ENCODE results near the gene IMMP2L. TPM values are rescaled to one million over a fixed set of nuclear protein-coding genes. Genes with fewer than 3 reads are reported as not detected.
"Not testable (repeated sequence)": the region's sequence is repeated elsewhere in the genome, so short reads cannot be mapped to it uniquely, and the experiment has no call there.

The IMMP2L gene
- total RNA-seq, 1 donor from 2014 or later = 17.8 TPM

- intact Hi-C loops (cut with micrococcal nuclease) = no loop called here
- H3K9me3 ChIP-seq (replicated peaks) = no peaks in the 10 kb centered on the region
- DNase-seq = no peak
- no peaks in the 10 kb centered on the region for H3K36me3 ChIP-seq
- no peak overlapping the region for H3K4me3 ChIP-seq
- TF ChIP-seq, protein P1, sequence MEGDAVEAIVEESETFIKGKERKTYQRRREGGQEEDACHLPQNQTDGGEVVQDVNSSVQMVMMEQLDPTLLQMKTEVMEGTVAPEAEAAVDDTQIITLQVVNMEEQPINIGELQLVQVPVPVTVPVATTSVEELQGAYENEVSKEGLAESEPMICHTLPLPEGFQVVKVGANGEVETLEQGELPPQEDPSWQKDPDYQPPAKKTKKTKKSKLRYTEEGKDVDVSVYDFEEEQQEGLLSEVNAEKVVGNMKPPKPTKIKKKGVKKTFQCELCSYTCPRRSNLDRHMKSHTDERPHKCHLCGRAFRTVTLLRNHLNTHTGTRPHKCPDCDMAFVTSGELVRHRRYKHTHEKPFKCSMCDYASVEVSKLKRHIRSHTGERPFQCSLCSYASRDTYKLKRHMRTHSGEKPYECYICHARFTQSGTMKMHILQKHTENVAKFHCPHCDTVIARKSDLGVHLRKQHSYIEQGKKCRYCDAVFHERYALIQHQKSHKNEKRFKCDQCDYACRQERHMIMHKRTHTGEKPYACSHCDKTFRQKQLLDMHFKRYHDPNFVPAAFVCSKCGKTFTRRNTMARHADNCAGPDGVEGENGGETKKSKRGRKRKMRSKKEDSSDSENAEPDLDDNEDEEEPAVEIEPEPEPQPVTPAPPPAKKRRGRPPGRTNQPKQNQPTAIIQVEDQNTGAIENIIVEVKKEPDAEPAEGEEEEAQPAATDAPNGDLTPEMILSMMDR (IDR thresholded peaks at IDR 0.05; ENCODE audit: borderline replicate concordance) = no peak
- no peaks in the 10 kb centered on the region for H3K27me3 ChIP-seq (ENCODE audit: low read depth)
- H3K4me1 ChIP-seq = no peaks in the 10 kb centered on the region
- H3K27ac ChIP-seq (replicated peaks) = no peak overlapping the region
Measured at GRCh38 chr7:111459065-111459756, 103.1 kb downstream of the IMMP2L start.

DNA sequence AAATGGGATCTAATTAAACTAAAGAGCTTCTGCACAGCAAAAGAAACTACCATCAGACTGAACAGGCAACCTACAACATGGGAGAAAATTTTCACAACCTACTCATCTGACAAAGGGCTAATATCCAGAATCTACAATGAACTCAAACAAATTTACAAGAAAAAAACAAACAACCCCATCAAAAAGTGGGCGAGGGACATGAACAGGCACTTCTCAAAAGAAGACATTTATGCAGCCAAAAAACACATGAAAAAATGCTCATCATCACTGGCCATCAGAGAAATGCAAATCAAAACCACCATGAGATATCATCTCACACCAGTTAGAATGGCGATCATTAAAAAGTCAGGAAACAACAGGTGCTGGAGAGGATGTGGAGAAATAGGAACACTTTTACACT lies 111.6 kb downstream of the IMMP2L start:
- H3K36me3 ChIP-seq; H3K9me3 ChIP-seq (replicated peaks); H3K4me1 ChIP-seq; DNase-seq; H3K4me3 ChIP-seq; intact Hi-C loops (cut with micrococcal nuclease); H3K27me3 ChIP-seq (ENCODE audit: low read depth); H3K27ac ChIP-seq (replicated peaks): not testable (repeated sequence)

GRCh38 chr7:111447502-111447901 lies 114.8 kb downstream of the IMMP2L start:
- H3K27me3 ChIP-seq (ENCODE audit: low read depth); H3K27ac ChIP-seq (replicated peaks); H3K9me3 ChIP-seq (replicated peaks); intact Hi-C loops (cut with micrococcal nuclease); H3K36me3 ChIP-seq; DNase-seq; H3K4me3 ChIP-seq; H3K4me1 ChIP-seq: not testable (repeated sequence)

- Histone ChIP-seq H3K27me3 (ENCODE audit: low read depth) (no peaks in the 10 kb centered on the region), H3K4me3 (no peak overlapping the region), H3K36me3 (no peaks in the 10 kb centered on the region), H3K9me3 (replicated peaks) (no peaks in the 10 kb centered on the region), H3K27ac (replicated peaks) (no peak overlapping the region), H3K4me1 (peaks cover 10% of the 10 kb centered on the region)
- TF ChIP-seq, protein P1 (IDR thresholded peaks at IDR 0.05; ENCODE audit: borderline replicate concordance) = no peak
- no peak for DNase-seq
- intact Hi-C loops (cut with micrococcal nuclease) = no loop called here
Measured at GRCh38 chr7:111439977-111440376, 122.3 kb downstream of the IMMP2L start.

DNA sequence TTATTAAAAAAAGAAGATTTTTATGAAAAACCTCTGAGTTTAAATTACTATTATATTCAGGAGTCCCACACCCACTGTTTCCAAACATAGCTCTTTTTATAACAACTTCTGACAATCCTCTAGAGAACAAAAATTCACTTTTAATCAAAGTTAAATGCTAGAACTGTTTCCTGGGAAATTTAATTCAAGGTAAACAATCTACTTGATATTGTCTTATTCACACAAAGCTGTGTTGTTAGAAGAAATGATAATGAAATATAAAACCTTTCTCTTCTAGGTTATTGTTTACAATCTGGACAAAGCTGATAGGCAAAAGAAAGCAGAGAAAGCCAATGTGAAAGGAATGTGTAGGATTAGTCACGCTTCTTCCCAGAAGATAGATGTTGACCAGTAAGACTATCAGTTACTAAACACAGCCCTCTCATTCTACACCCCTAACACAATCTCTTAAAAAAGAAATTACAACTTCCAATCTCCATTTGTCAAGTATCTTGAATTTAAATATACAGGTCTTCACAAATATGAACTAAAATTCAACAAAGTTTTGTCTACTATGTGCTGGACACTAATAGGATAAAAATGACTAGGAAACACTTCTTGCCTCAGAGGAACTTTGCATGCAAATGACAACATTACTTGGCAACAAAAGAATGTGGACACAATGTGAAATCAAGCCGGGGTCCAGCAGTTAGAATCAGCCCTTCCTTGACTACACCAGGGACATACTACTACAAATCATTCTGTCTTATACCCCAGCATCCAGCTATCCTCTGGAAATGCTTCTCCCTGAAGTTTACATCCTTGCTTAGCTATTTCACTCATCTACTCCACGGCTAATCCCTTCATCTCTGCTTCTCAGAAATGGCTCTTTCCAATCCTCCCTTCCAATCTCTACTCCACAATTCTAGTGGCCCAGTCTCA lies 123.7 kb downstream of the IMMP2L start:
- H3K27me3 ChIP-seq (ENCODE audit: low read depth) = no peaks in the 10 kb centered on the region
- H3K4me1 ChIP-seq = peaks cover 10% of the 10 kb centered on the region
- no peaks in the 10 kb centered on the region for H3K36me3 ChIP-seq
- no peak overlapping the region for H3K4me3 ChIP-seq
- TF ChIP-seq, protein P1 (IDR thresholded peaks at IDR 0.05; ENCODE audit: borderline replicate concordance) = no peak
- no peak for DNase-seq
- H3K9me3 ChIP-seq (replicated peaks) = peaks cover 11% of the 10 kb centered on the region
- intact Hi-C loops (cut with micrococcal nuclease) = no loop called here
- no peak overlapping the region for H3K27ac ChIP-seq (replicated peaks)

- peaks cover 18% of the 10 kb centered on the region for H3K9me3 ChIP-seq (replicated peaks)
- DNase-seq = no peak
- H3K27ac ChIP-seq (replicated peaks) = no peak overlapping the region
- H3K36me3 ChIP-seq = peaks cover 2% of the 10 kb centered on the region
- H3K4me1 ChIP-seq = peaks cover 10% of the 10 kb centered on the region
- H3K4me3 ChIP-seq = no peak overlapping the region
- TF ChIP-seq, protein P1 (IDR thresholded peaks at IDR 0.05; ENCODE audit: borderline replicate concordance) = no peak
- H3K27me3 ChIP-seq (ENCODE audit: low read depth) = no peaks in the 10 kb centered on the region
- intact Hi-C loops (cut with micrococcal nuclease) = no loop called here
Measured at GRCh38 chr7:111437736-111438135, 124.6 kb downstream of the IMMP2L start.

Measured in left ventricle myocardium inferior (tissue), 1 donor.